HG02943 (cell line): ENCODE results near the gene MEGF9.

Experiments used
- ATAC-seq: cut with Tn5 transposase; IDR thresholded peaks from one replicate; pipeline ENCODE4 v1.9.1; 2021; ENCODE audit warnings: mild to moderate bottlenecking, low read depth, moderate library complexity; ENCODE audit not compliant: unreplicated experiment

Gene MEGF9

DNA sequence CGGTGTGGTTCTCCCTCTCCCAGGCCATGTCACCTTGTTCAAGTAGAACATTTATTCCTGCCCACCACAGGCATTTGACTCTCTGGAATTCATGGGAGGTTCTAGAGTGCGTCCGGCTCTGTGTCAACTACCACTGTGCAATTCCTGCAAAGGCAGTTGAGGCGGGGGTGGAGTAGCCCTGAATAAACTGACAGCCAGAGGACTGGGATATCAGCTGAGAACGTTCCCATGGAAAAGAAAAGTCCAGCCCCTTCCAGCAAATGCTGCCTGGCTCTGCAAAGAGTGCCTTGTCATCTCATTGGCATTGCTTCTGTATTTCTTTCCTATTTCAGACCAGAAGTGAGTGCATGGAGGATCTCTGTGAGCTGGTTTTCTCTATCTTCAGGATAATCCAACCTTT is 18.9 kb upstream of the MEGF9 start:
- no peak for ATAC-seq

DNA sequence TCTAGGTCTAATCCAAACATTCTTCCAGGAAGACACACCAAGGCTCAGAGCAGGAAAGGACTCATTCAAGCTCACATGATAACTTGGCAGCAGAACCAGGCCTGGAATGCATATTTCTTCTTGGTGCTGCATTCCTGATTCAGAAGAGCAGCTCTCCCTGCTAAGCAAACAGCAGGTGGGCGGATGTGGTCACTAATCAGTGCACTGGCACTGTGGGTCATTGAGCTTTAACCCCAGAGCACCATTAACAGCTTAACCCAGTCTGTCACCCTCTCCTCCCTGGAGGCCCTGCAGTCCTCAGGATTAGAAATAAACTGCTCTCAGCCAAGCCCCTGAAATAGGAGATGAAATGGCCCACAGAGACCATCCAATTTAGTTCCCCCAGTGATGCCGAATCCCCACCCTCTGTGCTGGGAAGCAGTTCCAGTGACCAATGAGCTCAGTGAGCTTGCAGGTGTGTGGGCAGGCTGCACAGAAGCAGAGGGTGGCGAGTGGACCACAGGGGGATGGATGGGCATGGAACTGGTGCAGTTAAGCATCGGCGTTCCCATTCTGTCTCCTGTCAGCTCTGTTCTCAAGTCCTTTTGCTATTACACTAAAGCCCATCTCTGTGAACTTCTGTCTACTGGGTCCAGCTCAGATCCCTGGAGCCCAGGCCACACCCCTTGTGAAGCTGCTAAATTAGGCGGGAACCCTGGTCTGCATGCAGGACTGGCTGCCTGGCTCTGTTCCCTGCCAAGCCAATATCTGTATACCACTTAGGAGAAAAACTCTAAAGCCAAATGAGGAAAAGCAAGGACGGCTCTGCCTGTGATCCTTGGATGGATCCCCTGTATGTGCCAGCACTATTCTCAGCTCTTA is 16.6 kb upstream of the MEGF9 start:
- ATAC-seq = no peak

DNA sequence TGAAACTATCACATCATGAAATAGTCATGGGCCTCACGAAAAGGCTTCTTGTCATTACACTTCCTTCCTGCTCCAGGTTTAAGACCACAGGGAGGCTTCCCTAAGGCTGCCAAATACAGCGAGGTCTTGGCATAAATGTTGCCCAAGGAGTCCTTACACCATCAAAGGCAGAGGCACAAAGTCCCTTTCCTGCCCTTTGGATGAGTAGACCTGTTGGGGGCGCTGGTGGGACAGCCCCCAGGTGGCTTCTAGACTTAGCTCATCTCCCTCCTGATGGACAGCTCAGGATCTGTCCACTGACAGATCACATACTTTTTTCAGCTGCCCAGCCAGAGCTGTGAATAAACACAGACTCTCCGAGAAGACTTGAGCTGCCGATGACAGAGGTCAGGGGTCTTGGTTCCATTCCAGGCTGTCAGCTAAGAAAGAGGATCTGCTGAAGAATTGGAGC is 15.5 kb upstream of the MEGF9 start:
- no peak for ATAC-seq

DNA sequence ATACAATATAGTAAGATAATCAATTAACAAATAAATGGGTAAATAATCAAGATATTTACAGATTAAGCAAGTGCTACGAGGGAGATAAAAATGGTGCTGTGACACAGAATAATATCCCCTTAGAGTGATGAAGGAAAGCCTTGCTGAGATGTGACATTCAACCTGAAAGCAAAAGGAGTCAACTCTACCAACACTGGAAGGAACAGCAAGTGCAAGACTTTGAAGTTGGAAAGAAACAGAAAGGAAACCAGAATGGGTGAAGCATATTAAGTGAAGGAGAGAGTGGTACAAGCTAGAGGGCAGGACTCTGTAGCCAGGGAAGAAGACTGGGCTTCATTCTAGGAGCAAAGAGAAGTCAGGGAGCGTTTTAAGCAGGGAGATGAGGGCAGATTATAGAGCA is 12.2 kb upstream of the MEGF9 start:
- ATAC-seq = no peak

DNA sequence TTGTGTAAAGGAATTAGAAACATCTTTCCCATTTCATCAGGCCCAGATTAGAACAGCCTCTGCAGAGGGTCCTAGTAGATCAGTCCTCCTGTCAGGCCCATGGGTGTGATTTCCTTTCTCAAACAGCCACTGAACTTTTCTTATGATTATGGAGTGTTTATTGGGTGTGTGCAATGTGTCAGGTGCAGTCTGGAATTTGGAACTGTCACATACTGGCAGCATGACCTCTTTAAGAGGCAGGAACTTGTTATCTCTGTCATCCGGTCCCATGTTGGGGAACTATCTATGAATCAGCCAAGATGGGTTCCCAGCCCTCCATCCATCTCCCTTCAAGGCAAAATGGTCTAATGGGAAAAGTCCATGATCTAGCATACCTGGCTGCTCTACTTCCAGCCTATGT is 11.6 kb upstream of the MEGF9 start:
- ATAC-seq = no peak

DNA sequence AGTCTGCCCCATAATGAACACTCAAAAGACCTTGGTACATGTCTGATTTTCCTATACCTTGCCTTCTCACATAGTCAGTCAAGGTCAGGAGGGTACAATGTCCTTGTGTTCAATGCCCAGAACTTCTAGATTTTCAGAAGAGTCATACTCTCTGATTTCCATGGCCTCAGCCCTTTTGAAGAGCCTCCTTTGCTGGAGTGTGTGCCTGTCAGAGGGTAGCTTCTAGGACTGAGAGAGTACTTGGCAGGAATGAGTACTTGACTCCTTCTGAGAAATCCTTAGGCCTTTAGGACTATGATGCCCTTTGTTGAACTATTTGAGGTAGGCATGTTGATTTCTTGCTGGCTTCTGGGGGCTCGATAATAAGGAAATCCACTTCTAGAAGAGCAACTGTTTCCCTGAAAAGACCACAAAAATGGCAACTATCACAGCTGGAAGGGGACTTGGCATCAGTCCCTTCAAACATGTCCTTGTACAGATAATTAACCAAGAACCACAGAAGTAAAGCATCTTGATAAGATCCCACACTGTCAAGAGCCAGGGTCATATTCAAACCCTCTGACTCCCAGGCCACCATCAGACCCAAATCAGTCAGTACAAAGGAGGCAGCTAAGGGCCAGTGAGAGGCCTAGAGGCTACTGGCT is 10.6 kb upstream of the MEGF9 start:
- no peak for ATAC-seq

DNA sequence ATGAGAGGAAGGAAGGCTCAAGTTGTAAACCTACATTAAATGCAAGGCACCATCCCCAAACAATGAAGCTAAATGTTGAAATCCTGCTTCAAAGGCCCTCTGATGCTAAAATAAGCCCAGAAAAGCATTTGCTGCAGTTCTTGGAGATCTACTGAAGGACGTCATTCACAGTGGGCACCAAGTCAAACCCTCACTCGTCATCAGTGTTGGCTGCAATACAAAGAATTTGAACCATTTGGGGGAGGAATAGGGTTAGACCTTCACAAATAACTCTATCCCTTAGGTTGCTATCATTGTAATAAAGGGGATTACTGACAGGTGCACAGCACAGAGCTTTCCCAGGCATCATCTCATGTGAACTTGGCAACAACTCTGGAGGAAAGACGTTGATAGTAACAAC is 9.3 kb upstream of the MEGF9 start:
- ATAC-seq = no peak

DNA sequence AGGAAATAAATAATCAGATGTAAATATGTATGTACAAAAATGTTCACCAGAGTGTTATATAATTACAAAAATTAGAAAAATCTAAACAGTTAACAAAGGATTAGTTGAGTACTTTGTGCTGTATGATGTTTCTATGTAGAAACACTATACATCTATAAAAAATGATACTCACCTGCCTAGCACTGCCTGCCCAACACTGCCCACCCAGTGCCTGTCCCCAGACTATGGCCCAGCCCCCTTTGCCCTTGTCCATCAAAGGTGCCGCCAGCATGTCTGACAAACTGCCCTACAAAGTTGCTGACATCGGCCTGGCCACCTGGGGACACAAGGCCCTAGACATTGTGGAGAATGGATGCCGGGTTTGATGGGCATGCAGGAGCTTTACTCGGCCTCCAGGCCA is 6.1 kb upstream of the MEGF9 start:
- ATAC-seq = no peak

DNA sequence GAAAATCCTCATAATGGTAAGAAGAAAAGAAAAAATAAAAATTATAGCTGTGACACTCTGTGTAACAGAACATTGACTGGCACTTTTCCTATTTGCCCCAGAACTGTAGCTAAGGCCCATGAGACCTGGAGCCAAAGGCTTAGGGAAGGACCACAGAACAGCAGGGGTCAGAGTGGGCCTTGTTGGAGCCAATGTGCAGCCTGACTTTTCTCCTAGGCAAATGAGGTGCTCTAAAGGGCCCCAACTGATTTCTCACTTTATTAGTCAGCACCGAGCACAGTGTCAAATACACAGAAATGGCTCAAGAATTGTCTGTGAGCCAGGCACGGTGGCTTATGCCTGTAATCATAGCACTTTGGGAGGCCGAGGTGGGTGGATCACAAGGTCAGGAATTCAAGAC is 4.0 kb upstream of the MEGF9 start:
- ATAC-seq = no peak

DNA sequence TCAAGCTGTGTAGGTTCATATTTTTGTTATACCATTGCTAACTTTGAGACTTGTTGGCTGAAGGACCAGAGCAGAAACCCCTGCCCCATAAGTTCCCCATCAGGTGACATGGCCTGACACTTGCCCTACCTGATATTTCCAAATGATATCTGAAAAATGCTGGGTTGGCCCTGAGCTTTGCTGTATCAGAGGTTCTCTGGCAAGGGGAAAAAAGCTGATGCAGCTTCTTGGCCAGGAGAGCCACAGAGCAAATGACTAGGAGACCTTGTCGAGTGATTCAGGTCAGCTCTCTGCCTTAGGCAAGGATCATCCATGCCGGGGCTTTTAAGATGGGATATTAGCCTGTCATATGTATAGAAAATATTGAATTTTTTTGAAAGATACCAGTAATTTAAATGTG is 2.9 kb upstream of the MEGF9 start:
- ATAC-seq = no peak

DNA sequence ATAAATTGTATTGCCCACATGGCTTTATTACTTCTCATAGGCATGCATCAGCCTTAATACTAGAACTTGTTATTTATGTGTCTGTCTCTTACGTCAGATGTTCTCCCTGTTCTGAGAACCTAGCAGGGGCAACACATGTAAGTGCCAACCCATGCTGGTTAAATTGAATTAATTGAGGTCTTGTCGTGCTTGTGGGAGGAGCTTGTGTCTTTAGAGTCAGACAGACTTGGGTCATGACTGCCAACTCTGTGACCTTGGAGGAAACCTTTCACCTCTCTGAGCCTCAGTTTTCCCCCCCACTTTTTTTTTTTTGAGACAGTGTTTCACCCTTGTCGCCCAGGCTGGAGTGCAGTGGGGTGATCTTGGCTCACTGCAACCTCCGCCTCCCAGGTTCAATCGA is 2.2 kb upstream of the MEGF9 start:
- no peak for ATAC-seq

DNA sequence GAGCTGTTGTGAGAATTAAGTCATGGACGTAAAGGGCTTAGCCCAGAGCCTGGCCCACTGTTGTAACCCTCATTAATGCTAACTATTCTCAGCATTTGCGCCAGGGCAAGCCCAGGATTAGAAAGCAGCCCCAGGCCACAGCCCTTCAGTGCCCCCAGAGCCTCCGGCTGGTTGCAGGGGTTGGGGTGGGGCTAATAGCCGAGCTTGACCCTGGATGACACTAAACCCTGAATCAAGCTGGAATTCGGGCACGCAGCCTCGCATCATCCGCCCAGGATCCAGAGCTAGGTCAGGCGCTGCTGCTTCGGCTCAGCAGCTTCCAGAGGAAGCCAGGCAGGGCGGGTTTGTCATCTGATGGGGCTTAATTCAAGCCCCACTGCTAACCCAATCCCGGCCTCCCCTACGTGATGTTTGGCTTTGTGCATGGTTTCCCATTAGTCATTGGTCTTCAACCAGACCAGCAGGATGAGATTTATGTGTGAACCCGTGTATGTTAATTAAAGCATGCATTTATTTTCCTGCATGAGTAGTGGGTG is 1.2 kb upstream of the MEGF9 start:
- no peak for ATAC-seq

DNA sequence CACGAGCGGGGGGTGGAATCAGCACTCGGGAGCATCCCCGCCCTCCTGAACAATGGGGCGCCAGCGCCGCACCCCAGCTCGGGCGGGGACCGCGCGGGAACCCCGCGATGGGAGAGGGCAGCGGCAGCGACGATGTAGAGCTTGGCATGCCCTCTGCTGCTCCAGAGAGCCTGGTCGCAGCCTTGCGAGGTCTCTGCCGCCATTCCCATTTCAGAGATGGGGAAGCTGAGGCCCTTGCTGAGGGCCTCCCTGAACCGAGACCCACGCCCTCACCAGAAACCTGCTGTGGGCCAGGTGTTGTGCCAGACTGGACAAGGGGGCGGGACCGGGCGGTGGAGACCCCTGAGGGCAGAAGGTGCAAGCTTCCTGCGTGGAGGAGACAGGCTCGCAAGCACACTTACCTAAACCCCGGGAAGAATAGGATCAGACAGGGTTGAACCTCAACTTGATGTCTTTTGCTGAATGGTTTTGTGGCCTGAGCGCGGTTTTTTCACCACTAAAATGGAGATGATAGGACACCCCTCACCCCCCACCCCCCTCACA is 647 bp upstream of the MEGF9 start:
- ATAC-seq = no peak

DNA sequence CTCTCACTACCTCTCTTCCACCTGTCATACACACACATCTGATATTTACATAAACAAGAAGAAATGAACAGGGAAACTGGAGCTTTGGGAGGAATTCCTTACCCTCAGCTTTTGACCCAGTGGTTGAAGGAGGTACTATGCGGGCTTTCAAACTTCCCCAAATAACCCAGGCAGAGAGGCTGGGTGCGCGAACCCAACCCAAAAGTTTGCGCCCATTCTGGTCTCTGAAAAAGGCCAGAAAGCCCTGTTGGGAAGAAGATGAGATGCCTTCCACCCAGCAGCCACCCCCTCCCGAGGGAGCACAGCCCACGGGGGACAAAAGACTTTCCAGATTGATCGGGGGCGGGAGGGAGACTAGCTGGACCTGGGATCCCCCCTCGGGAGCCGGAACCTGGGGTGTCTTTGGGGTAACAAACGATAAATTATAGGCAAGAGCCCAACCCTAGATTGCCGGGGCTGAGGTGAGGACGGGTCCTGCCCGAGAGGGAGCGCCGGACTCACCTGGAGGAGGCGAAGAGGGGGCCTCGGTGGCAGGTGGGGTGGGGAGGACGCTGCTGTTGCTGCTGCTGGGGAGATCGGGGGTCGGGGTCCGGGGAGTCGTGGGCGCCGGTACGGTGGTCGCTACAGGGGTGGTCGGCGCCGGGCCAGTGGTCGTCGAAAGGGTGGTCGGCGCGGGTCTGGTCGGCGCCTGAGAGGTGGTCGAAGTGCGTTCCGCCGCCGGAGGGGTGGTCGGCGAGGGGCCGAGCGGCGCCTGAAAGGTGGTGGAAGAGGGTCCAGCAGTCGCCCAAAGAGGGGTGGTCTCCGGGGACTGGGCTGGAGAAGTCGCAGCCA is 798 bp downstream of the MEGF9 start:
- ATAC-seq = no peak

DNA sequence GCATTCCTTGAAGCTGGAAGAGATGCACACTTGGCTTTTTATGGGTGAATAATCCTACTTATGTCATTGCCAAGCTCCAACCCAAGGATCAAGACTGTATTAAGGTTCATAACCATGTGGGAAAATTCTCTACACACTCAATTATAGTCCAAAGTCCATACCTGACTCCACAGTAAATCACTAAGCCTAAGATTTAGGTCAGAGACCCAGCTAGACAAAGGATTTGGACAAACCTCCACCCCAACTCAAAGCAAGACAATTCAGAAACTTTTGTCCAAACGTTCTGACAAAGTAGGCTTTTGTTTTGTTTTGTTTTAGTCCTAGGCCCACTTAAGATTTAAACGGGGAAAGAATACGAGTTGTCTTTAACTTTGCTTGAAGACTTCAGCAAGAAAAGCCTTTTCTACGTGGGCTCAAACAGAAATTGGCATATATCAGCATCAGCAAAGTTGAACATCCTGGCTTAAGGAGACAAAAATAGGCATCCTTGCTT is 1.7 kb downstream of the MEGF9 start:
- no peak for ATAC-seq

DNA sequence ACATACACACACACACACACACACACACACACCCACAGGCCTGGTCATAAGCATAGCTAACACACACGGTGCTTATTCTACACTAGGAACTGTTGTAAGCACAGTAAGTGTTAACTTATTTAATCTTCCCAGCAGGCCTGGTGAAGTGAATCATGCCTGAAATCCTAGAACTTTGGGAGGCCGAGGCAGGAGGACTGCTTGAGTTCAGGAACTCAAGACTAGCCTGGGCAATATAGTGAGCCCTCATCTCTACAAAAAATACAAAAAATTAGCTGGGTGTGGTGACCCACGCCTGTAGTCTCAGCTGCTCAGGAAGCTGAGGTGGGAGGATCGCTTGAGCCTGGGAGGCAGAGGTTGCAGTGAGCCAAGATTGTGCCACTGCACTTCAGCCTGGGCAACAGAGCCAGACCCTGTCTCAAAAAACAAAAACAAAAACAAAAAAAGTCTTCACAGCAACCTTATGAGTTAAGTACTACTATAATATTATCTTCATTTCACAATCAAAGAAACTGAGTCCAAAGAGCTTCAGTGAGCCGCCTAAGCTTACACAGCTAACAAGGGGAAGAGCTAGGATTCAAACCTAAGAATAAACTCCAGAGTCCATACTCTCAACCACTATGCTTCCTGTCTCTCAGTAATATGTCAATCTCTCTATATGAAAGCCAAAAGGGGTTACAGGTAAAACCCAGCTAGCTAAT is 2.3 kb downstream of the MEGF9 start:
- no peak for ATAC-seq

DNA sequence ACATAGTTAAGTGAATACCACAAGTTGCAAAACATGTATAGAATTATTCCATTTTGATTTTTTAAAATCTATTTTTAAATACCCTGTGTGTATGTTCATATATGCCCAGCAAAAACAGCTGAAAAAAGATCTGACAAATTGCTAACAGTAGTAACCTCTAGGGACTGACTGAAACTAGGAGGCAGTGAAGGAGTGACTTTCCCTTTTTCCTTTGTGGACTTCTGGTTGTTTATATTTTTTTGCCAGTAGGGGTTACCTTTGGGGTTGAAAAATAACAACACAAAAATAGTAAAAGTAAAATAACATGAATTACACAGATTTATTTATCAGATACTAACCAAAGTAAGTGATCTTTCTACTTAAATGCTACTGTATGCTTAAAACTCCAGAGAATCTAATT is 2.9 kb downstream of the MEGF9 start:
- ATAC-seq = no peak

DNA sequence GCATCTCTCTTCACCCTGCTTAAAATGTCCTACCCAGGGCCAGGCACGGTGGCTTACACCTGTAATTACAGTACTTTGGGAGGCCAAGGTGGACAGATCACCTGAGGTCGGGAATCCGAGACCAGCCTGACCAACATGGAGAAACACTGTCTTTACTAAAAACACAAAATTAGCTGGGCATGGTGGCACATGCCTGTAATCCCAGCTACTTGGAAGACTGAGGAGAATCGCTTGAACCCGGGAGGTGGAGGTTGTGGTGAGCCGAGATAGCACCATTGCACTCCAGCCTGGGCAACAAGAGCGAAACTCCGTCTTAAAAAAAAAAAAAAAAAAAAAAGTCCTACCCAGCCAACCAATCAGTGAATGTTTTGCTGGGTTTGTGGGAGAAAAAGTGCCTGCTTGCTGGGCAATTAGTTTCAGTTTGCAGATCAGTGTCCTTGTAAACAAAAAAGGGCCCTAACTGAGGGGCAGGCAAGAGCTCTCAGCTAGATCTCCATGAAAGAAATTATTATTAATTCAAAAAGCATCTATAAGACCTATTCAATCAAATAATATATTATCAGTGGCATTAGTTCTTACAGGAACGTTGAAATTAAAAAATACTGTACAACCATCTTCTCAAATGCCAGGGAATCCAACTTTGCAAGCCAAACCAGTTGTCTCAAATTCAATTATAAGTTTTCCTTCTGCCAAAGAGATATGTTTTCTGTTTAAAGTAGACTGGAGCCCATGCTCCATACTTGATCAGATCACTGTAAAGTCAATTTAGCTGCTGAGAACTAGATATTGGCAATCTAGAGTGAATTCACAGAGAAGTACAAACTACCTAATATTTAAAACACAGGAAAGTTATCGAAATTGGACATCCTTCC is 3.9 kb downstream of the MEGF9 start:
- no peak for ATAC-seq
